ENCODE data around the gene NAV2. TPM values are rescaled to one million over a fixed set of nuclear protein-coding genes. Genes with fewer than 3 reads are reported as not detected.

NAV2 gene
- total RNA-seq, 1 experiment from 2014 or later, result 2.1 TPM

GRCh38 chr11:19876750-19877149 is 164.1 kb downstream of the NAV2 start:
- Histone ChIP-seq H4K20me1 (ENCODE audit: insufficient read depth) (no peaks in the 10 kb centered on the region), H3K36me3 (ENCODE audit: control insufficient read depth in 1 of 2, insufficient read depth in 2 of 2, low read length in 2 of 2) (no peaks in the 10 kb centered on the region), H3K27me3 (ENCODE audit: insufficient read depth, low read length) (no peaks in the 10 kb centered on the region), H3K4me3 (replicated peaks in 1 of 2; ENCODE audit: low read depth in 1 of 2, low read length in 2 of 2) (no peak overlapping the region), H3K9me3 (ENCODE audit: control insufficient read depth in 1 of 2, insufficient read depth in 1 of 2, low read depth in 1 of 2, low read length in 2 of 2) (no peaks in the 10 kb centered on the region), H2AFZ (ENCODE audit: low read depth, low read length, poor library complexity, severe bottlenecking) (no peak overlapping the region), H3K27ac (ENCODE audit: low read depth, low read length) (no peak overlapping the region), H3K4me1 (ENCODE audit: control insufficient read depth in 1 of 2, insufficient read depth in 2 of 2, low read length in 2 of 2) (no peaks in the 10 kb centered on the region), H3K9me2 (ENCODE audit: insufficient read depth) (no peaks in the 10 kb centered on the region), H3K9ac (ENCODE audit: low read length) (no peak overlapping the region), H3K79me2 (ENCODE audit: insufficient read depth, low read length) (no peaks in the 10 kb centered on the region), H3K4me2 (ENCODE audit: low read length) (no peak overlapping the region)
- TF ChIP-seq TCF7L2 (IDR thresholded peaks at IDR 0.05; ENCODE audit: borderline replicate concordance, extremely low read depth, insufficient read depth, insufficient read length) (no peak), SP1 (IDR thresholded peaks at IDR 0.05; ENCODE audit: low read depth) (no peak), RAD21 (IDR thresholded peaks at IDR 0.05; ENCODE audit: low read depth) (no peak), POLR2A (IDR thresholded peaks at IDR 0.05; ENCODE audit: borderline replicate concordance, extremely low read depth, insufficient read depth, insufficient read length) (no peak), ZBTB33 (IDR thresholded peaks at IDR 0.05; ENCODE audit: extremely low read depth, insufficient replicate concordance, low read length) (no peak), YY1 (IDR thresholded peaks at IDR 0.05; ENCODE audit: extremely low read depth, insufficient replicate concordance, low read depth, low read length) (no peak), ELF1 (IDR thresholded peaks at IDR 0.05; ENCODE audit: borderline replicate concordance, low read depth) (no peak), EGR1 (IDR thresholded peaks at IDR 0.05; ENCODE audit: low read depth) (no peak), SRF (IDR thresholded peaks at IDR 0.05; ENCODE audit: low read depth) (no peak), CEBPB (IDR thresholded peaks at IDR 0.05; ENCODE audit: low read depth) (no peak), REST (IDR thresholded peaks at IDR 0.05; ENCODE audit: low read depth) (no peak), POLR2AphosphoS5 (IDR thresholded peaks at IDR 0.05; ENCODE audit: low read depth, low read length) (no peak), FOSL1 (IDR thresholded peaks at IDR 0.05; ENCODE audit: low read depth) (no peak), MAX (IDR thresholded peaks at IDR 0.05) (no peak), ZNF274 (IDR thresholded peaks at IDR 0.05; ENCODE audit: low read depth, low read length) (no peak), JUND (IDR thresholded peaks at IDR 0.05) (no peak), EZH2phosphoT487 (IDR thresholded peaks at IDR 0.05; ENCODE audit: borderline replicate concordance) (no peak)
- CTCF ChIA-PET, result no interaction called here
- RAD21 ChIA-PET (ENCODE audit: low non-redundant PET in 1 of 2, low total read pairs in 2 of 2, uncharacterized antibody in 2 of 2, unreplicated experiment in 2 of 2), result no interaction called here
- BruUV-seq (replicated peaks), result no TSS peak
- ATAC-seq (no peak), DNase-seq (ENCODE audit: low read depth, low spot score) (no peak)
- POLR2A ChIA-PET, result no interaction called here
- intact Hi-C loops (cut with micrococcal nuclease), result no loop called here

Measured in HCT116 (cell line).